ENCODE results near the gene HIVEP3.

GRCh38 chr1:41890825-41891198 is 27.9 kb downstream of the HIVEP3 start:
- TF ChIP-seq CTCF (IDR thresholded peaks at IDR 0.05; ENCODE audit: low read length) (no peak), EZH2 (optimal IDR thresholded peaks at IDR 0.05; ENCODE audit: low read depth, low read length) (no peak), EZH2phosphoT487 (IDR thresholded peaks at IDR 0.05; ENCODE audit: low read length) (no peak)
